Uterus (tissue), 4 donors: ENCODE data around the gene HES7. TPM values are rescaled to one million over a fixed set of nuclear protein-coding genes. Genes with fewer than 3 reads are reported as not detected.
A peak's percentile ranks its signal among the peaks of the same experiment; 100 is the strongest.

Experiments
- DNase-seq, 2 donors: peaks; one replicate each; pipeline ENCODE4 v3.0.0-alpha.2; 2019 to 2020
- H3K27ac ChIP-seq, 2 donors: fragments of 200-600 bp; sonication (generic); 1 replicate in 1 of 2; 2 replicates in 1 of 2; pipeline ENCODE4 v1.5.1; 2016 to 2018
- H3K27me3 ChIP-seq, 2 donors: fragments of 200-600 bp; sonication (generic); one replicate each; pipeline ENCODE4 v1.5.1; 2018 to 2019; ENCODE audit warnings: control low read depth in 1 of 2
- H3K36me3 ChIP-seq, 2 donors: fragments of 200-600 bp; sonication (generic); one replicate each; pipeline ENCODE4 v1.5.1; 2019; ENCODE audit warnings: control low read depth in 1 of 2
- H3K4me1 ChIP-seq, 2 donors: fragments of 200-600 bp; sonication (generic); one replicate each; pipeline ENCODE4 v1.5.1; 2018 to 2019; ENCODE audit warnings: control low read depth in 1 of 2
- H3K4me3 ChIP-seq, 2 donors: fragments of 200-600 bp; sonication (generic); 1 replicate in 1 of 2; 2 replicates in 1 of 2; pipeline ENCODE4 v1.5.1; 2018 to 2019; ENCODE audit warnings: mild to moderate bottlenecking in 1 of 2
- H3K9me3 ChIP-seq, 2 donors: fragments of 200-600 bp; sonication (generic); one replicate each; pipeline ENCODE4 v1.5.1; 2019; ENCODE audit warnings: control low read depth in 1 of 2
- CTCF ChIP-seq, 4 experiments: fragments of 200-600 bp in 2 of 4; fragments of 450-650 bp in 2 of 4; sonication (generic) in 2 of 4; IDR thresholded peaks; one replicate each; pipeline ENCODE4 v1.5.1; 2016 to 2019; ENCODE audit warnings: antibody characterized with exemption in 4 of 4, mild to moderate bottlenecking in 2 of 4, moderate library complexity in 1 of 4
- POLR2A ChIP-seq, 2 donors: fragments of 450-650 bp; IDR thresholded peaks; one replicate each; pipeline ENCODE4 v1.6.1; 2016; ENCODE audit warnings: antibody characterized with exemption in 2 of 2, mild to moderate bottlenecking in 1 of 2, moderate library complexity in 1 of 2
- intact Hi-C: fragments of 100-400 bp; cut with DNase I; formaldehyde crosslinking; loops from one replicate; pipeline ENCODE4 v1.15.1; 2023; ENCODE audit warnings: low total_unique reads
- total RNA-seq, 4 donors: library from RNA; depleted of rRNA in 3 of 4; stranded (reverse); fragments of >200 nt in 3 of 4; gene quantifications; one replicate each; pipeline versions ENCODE4 v1.1.0 to v1.2.4, GENCODE V29; 2014 to 2023
- donor health status: DM: yes; HTN: yes; CAD: no.

HES7 gene
- total RNA-seq, 4 donors from 2014 or later, result 0.61 TPM; not detected in 3

- Histone ChIP-seq H3K4me1 (peaks cover 14 to 26% of the 10 kb centered on the region in 2 donors), H3K9me3 (no peaks in the 10 kb centered on the region), H3K4me3 (no peak overlapping the region), H3K27ac (peak overlapping the region; percentile 97 to 100), H3K36me3 (no peaks in the 10 kb centered on the region), H3K27me3 (no peaks in the 10 kb centered on the region)
- TF ChIP-seq POLR2A (IDR thresholded peaks at IDR 0.05) (no peak), CTCF (IDR thresholded peaks at IDR 0.05) (no peak)
- intact Hi-C loops, result no loop called here
- no peak for DNase-seq
These were observed 40.9 kb upstream of the HES7 start for GRCh38 chr17:8164815-8165131.

DNA sequence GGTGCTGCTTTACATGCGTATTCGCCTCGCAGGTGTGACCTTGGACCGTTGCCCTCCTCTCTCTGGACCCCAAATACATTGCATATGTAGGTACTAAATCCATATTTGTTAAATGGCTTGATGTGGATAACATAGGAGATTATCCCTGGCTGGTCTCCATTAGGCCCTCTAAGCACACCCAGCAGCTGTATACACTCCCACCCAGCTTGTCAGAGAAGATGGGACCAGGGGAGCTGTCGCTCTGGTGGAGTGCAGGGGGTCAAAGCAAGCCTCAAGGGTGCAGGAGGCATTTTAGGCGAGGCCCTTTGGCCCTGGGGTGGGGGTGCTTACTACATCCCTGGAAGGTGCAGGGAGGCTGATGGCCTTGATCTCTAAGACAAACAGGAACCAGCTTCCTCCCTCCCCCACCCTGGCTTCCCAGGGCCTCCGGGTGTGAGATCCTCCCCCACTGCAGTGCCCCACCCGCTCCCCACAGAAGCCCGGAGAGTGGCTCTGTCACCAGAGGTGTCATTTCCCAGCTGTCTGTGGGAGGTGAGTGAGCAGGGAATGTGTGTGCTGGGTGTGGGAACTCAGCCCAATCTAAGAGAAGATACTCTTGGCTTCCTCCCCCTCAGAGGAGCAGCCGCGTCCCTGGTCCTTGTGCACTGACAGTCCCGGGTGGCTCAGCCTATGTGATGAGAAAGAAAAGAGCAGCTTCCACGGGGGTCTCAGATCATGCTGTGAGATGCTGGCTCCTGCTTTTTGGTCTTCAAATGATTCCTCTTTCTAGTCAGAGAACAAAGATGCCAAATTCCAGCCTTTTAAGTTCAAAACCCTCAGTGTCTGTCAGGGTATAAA, 40.3 kb upstream of the HES7 start:
- H3K9me3 ChIP-seq, result no peaks in the 10 kb centered on the region
- peak overlapping the region in 1 of 2 donors; percentile 1 for H3K4me3 ChIP-seq
- peaks cover 14 to 26% of the 10 kb centered on the region in 2 donors for H3K4me1 ChIP-seq
- H3K36me3 ChIP-seq, result no peaks in the 10 kb centered on the region
- TF ChIP-seq POLR2A (IDR thresholded peaks at IDR 0.05) (peak; percentile 22 to 29), CTCF (IDR thresholded peaks at IDR 0.05) (no peak)
- intact Hi-C loops, result no loop called here
- no peaks in the 10 kb centered on the region for H3K27me3 ChIP-seq
- DNase-seq, result peak; percentile 76 to 86
- peak overlapping the region; percentile 97 to 100 for H3K27ac ChIP-seq

DNA sequence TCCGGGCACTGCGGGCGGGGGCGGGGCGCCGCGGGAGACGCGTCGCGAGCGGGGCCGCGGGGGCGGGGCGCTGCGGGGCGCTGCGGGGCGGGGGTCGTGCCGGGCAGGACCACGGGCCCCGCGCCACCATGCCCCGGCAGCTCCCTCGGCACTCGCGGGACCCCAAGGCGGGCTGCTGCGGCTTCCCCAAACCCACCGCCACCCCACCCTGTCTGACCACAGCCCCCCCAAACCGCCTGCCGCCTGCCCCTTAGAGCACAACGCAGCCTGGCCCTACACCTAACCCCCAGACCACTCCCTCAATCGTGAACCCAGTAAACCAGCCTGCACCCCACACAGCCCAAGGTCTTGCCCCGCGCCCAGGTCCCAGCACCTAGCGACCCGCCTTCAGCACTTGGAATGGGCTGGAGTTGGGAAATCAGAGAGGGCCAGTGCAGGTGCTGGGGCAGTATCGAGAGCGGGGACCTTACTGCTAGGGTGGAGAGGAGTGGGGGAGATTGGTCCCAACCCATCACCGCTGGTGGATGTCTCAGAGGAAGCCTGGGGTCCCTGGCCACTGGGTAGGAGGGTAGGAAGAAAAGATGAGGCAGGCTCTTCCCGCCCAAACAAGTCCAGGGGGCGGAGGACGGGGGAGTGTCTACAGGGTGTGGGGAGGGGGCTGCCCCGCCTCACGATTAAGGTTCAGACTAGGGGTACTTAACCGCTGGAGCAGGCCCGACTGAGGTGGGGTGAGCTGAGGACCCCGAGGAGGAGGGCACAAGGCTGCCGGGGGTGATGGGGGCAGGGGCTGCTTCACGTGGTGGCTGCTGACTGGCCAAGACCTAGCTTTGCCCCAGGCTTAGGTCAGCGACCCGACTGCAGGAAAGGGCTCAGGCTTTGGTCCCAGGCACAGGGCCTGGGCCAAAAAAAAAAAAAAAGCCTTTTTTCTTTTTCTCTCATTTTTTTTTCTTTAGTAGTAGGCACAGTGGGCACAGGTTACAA, 39.4 kb upstream of the HES7 start:
- peak in 1 of 2 donors; percentile 58 for DNase-seq
- no peaks in the 10 kb centered on the region for H3K27me3 ChIP-seq
- peaks cover 14 to 26% of the 10 kb centered on the region in 2 donors for H3K4me1 ChIP-seq
- H3K9me3 ChIP-seq, result no peaks in the 10 kb centered on the region
- H3K27ac ChIP-seq, result peak overlapping the region; percentile 97 to 100
- peak overlapping the region; percentile 80 to 96 for H3K4me3 ChIP-seq
- TF ChIP-seq POLR2A (IDR thresholded peaks at IDR 0.05) (no peak), CTCF (IDR thresholded peaks at IDR 0.05) (no peak)
- no peaks in the 10 kb centered on the region for H3K36me3 ChIP-seq
- intact Hi-C loops, result no loop called here

DNA sequence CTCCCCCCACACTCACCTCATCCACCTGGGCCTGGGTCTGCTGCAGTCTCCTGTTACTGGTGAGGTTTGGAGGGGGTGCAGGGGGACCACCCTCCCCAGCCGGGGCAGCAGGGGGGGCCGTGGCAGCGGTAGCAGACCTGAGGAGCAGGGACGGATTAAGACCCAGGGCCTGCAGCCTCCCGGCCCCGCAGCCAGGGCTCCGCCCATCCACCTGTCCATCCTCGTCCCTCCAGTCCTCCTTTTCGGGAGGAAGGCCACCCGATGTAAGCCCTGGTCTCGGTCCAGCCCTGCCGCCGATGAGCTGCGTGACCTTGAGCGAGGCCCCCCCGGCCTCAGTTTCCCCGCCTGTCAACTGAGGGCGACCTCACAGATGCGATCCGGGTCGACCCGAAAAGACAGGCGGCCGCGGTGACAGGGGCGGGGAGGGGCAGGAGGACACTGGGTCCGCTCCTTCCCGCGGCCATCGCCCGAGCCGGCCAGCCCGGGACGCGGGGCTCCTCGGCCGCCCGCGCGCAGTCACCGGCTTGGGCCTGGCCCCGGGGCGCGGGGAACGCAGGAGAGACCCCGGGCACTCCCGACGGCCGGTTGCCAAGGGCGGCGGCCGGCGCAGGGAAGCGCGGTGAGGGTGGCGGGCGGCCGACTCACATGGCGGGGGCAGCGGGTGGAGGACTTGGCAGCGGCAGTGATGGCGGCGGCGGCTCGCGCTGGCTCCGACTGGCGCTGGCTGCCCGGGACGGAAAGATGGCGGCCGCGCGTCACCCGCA, 38.5 kb upstream of the HES7 start, which contains the start of gene VAMP2:
Gene VAMP2, minus strand, starts transcription at position 716 of the 764 bp plus-strand sequence. Its CDS starts 69 bp downstream, at position 647.
- peak; percentile 74 to 86 for DNase-seq
- Histone ChIP-seq H3K4me3 (peak within 1 kb of the TSS; percentile 80 to 96), H3K36me3 (no peaks in the 10 kb centered on the region), H3K27me3 (no peaks in the 10 kb centered on the region), H3K9me3 (no peaks in the 10 kb centered on the region), H3K4me1 (peaks cover 14 to 26% of the 10 kb centered on the region in 2 donors), H3K27ac (peak within 1 kb of the TSS; percentile 97 to 100)
- TF ChIP-seq CTCF (IDR thresholded peaks at IDR 0.05) (peak in 1 of 4 experiments; percentile 20), POLR2A (IDR thresholded peaks at IDR 0.05) (peak; percentile 87 to 97)
- intact Hi-C loops, result no loop called here
